ENCODE data around the gene AP3D1. TPM values are rescaled to one million over a fixed set of nuclear protein-coding genes. Genes with fewer than 3 reads are reported as not detected.

AP3D1 gene
- total RNA-seq, 1 experiment from 2014 or later = 103 TPM

GRCh38 chr19:2079865-2080301 is 71.5 kb downstream of the AP3D1 start:
- Histone ChIP-seq H3K27ac (ENCODE audit: low read length) (no peak overlapping the region), H4K20me1 (ENCODE audit: low read length) (no peaks in the 10 kb centered on the region), H3F3A (ENCODE audit: low read length, unreplicated experiment) (no peaks in the 10 kb centered on the region), H3K36me3 (ENCODE audit: low read depth, low read length) (no peaks in the 10 kb centered on the region), H3K79me2 (ENCODE audit: low read length) (no peaks in the 10 kb centered on the region), H3K4me3 (ENCODE audit: low read length) (no peak overlapping the region), H3K9me3 (ENCODE audit: low read length) (no peaks in the 10 kb centered on the region), H3K4me1 (ENCODE audit: insufficient read depth, low read length) (0 out of 2 replicates have a peak, but pooled peaks cover under 1% of the 10 kb centered on the region), H2AFZ (ENCODE audit: low read length) (no peak overlapping the region), H3K9me2 (replicated peaks; ENCODE audit: low read length) (no peaks in the 10 kb centered on the region), H3K27me3 (ENCODE audit: low read length) (no peaks in the 10 kb centered on the region), H3K9ac (ENCODE audit: low read length) (no peak overlapping the region), H3K4me2 (ENCODE audit: low read length) (no peak overlapping the region)
- no TSS peak for BruUV-seq (replicated peaks)
- intact Hi-C loops (cut with micrococcal nuclease) = no loop called here
- no peak for ATAC-seq
- no peak for TF ChIP-seq EZH2 (IDR thresholded peaks at IDR 0.05; ENCODE audit: low read length, unreplicated experiment)
- no peak for DNase-seq
- ChIA-PET POLR2A (ENCODE audit: unreplicated experiment) (no interaction called here), CTCF (no interaction called here)

GRCh38 chr19:2079076-2079864 is 72.1 kb downstream of the AP3D1 start:
- no TSS peak for BruUV-seq (replicated peaks)
- Histone ChIP-seq H3K79me2 (ENCODE audit: low read length) (no peaks in the 10 kb centered on the region), H4K20me1 (ENCODE audit: low read length) (no peaks in the 10 kb centered on the region), H3K27ac (ENCODE audit: low read length) (no peak overlapping the region), H3K9me3 (ENCODE audit: low read length) (no peaks in the 10 kb centered on the region), H3F3A (ENCODE audit: low read length, unreplicated experiment) (no peaks in the 10 kb centered on the region), H3K27me3 (ENCODE audit: low read length) (no peaks in the 10 kb centered on the region), H3K9ac (ENCODE audit: low read length) (no peak overlapping the region), H2AFZ (ENCODE audit: low read length) (no peak overlapping the region), H3K36me3 (ENCODE audit: low read depth, low read length) (no peaks in the 10 kb centered on the region), H3K4me2 (ENCODE audit: low read length) (no peak overlapping the region), H3K4me1 (ENCODE audit: insufficient read depth, low read length) (no peaks in the 10 kb centered on the region), H3K9me2 (replicated peaks; ENCODE audit: low read length) (no peaks in the 10 kb centered on the region), H3K4me3 (ENCODE audit: low read length) (no peak overlapping the region)
- no peak for TF ChIP-seq EZH2 (IDR thresholded peaks at IDR 0.05; ENCODE audit: low read length, unreplicated experiment)
- TF ChIP-seq EZH2phosphoT487 (IDR thresholded peaks at IDR 0.05; ENCODE audit: borderline replicate concordance, low read length) = no peak
- TF ChIP-seq CTCF (conservative IDR thresholded peaks at IDR 0.05; ENCODE audit: low read depth, low read length) = no peak
- CTCF ChIA-PET = no interaction called here
- ATAC-seq (no peak), DNase-seq (no peak)
- POLR2A ChIA-PET (ENCODE audit: unreplicated experiment) = no interaction called here
- intact Hi-C loops (cut with micrococcal nuclease) = no loop called here

- POLR2A ChIA-PET (ENCODE audit: unreplicated experiment) = no interaction called here
- no peak overlapping the region for H2AFZ ChIP-seq (ENCODE audit: low read length)
- intact Hi-C loops (cut with micrococcal nuclease) = no loop called here
- no peaks in the 10 kb centered on the region for H3K9me3 ChIP-seq (ENCODE audit: low read length)
- TF ChIP-seq EZH2phosphoT487 (IDR thresholded peaks at IDR 0.05; ENCODE audit: borderline replicate concordance, low read length) (no peak), CTCF (conservative IDR thresholded peaks at IDR 0.05; ENCODE audit: low read depth, low read length) (no peak), EZH2 (IDR thresholded peaks at IDR 0.05; ENCODE audit: low read length, unreplicated experiment) (no peak)
- H3K27ac ChIP-seq (ENCODE audit: low read length) = no peak overlapping the region
- no peak overlapping the region for H3K4me3 ChIP-seq (ENCODE audit: low read length)
- H3K9ac ChIP-seq (ENCODE audit: low read length) = no peak overlapping the region
- CTCF ChIA-PET = no interaction called here
- H3F3A ChIP-seq (ENCODE audit: low read length, unreplicated experiment) = no peaks in the 10 kb centered on the region
- no peaks in the 10 kb centered on the region for H3K27me3 ChIP-seq (ENCODE audit: low read length)
- no peaks in the 10 kb centered on the region for H4K20me1 ChIP-seq (ENCODE audit: low read length)
- no TSS peak for BruUV-seq (replicated peaks)
- no peaks in the 10 kb centered on the region for H3K79me2 ChIP-seq (ENCODE audit: low read length)
- H3K4me2 ChIP-seq (ENCODE audit: low read length) = no peak overlapping the region
- H3K4me1 ChIP-seq (ENCODE audit: insufficient read depth, low read length) = no peaks in the 10 kb centered on the region
- H3K36me3 ChIP-seq (ENCODE audit: low read depth, low read length) = no peaks in the 10 kb centered on the region
- no peaks in the 10 kb centered on the region for H3K9me2 ChIP-seq (replicated peaks; ENCODE audit: low read length)
- no peak for ATAC-seq
- no peak for DNase-seq
Measured at GRCh38 chr19:2077833-2078619, 73.3 kb downstream of the AP3D1 start.

Data from PC-3 (cell line).